ENCODE results near the gene CYP27B1. TPM values are rescaled to one million over a fixed set of nuclear protein-coding genes. Genes with fewer than 3 reads are reported as not detected.
"Not testable (repeated sequence)": the region's sequence is repeated elsewhere in the genome, so short reads cannot be mapped to it uniquely, and the experiment has no call there.

The CYP27B1 gene
- total RNA-seq, 1 experiment from 2014 or later: 27.5 TPM

DNA sequence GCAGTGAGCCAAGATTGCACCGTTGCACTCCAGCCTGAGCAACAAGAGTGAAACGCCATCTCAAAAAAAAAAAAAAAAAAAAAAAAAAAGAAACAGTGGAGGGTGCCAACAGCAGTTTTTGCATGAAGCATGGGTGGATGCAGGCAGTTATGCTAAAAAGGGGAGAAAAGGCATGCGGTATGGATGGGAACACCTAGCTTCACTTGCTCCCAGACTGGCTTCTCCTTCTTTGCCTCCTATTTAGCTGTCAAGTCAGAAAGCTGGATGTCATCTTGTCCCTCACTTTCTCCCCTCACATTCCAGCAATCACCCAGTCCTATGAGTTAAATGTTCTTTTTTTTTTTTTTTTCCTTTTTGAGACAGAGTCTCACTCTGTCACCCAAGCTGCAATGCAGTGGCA, 8.2 kb upstream of the CYP27B1 start:
- TF ChIP-seq, protein P1, sequence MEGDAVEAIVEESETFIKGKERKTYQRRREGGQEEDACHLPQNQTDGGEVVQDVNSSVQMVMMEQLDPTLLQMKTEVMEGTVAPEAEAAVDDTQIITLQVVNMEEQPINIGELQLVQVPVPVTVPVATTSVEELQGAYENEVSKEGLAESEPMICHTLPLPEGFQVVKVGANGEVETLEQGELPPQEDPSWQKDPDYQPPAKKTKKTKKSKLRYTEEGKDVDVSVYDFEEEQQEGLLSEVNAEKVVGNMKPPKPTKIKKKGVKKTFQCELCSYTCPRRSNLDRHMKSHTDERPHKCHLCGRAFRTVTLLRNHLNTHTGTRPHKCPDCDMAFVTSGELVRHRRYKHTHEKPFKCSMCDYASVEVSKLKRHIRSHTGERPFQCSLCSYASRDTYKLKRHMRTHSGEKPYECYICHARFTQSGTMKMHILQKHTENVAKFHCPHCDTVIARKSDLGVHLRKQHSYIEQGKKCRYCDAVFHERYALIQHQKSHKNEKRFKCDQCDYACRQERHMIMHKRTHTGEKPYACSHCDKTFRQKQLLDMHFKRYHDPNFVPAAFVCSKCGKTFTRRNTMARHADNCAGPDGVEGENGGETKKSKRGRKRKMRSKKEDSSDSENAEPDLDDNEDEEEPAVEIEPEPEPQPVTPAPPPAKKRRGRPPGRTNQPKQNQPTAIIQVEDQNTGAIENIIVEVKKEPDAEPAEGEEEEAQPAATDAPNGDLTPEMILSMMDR (IDR thresholded peaks at IDR 0.05; ENCODE audit: unreplicated experiment): no peak
- H3K4me3 Mint-ChIP-seq (ENCODE audit: unreplicated experiment): no peak overlapping the region
- DNase-seq (ENCODE audit: unreplicated experiment): no peak
- CTCF ChIA-PET: interaction anchor here (0.6 to 1.8 kb wide), 5 partner anchors 10 to 44 kb away, joined by 3 to 5 read pairs (median 3); partner anchors contain the start of gene AVIL
- no peaks in the 10 kb centered on the region for H3K9me3 Mint-ChIP-seq (ENCODE audit: unreplicated experiment)
- no peaks in the 10 kb centered on the region for H3K27me3 Mint-ChIP-seq (ENCODE audit: insufficient read depth, unreplicated experiment)
- no peak overlapping the region for H3K27ac Mint-ChIP-seq (ENCODE audit: low read depth, unreplicated experiment)
- peaks cover 12% of the 10 kb centered on the region for H3K36me3 Mint-ChIP-seq (ENCODE audit: insufficient read depth, unreplicated experiment)
- no TSS peak for BruUV-seq (replicated peaks)
- peaks cover 36% of the 10 kb centered on the region for H3K4me1 Mint-ChIP-seq (ENCODE audit: insufficient read depth, unreplicated experiment)
- POLR2A ChIA-PET: interaction anchor here (0.6 to 3.4 kb wide), 6 partner anchors 7 to 184 kb away, joined by 3 to 39 read pairs (median 3); partner anchors contain the start of genes PIP4K2C and TSFM
- intact Hi-C loops (cut with micrococcal nuclease): no loop called here

DNA sequence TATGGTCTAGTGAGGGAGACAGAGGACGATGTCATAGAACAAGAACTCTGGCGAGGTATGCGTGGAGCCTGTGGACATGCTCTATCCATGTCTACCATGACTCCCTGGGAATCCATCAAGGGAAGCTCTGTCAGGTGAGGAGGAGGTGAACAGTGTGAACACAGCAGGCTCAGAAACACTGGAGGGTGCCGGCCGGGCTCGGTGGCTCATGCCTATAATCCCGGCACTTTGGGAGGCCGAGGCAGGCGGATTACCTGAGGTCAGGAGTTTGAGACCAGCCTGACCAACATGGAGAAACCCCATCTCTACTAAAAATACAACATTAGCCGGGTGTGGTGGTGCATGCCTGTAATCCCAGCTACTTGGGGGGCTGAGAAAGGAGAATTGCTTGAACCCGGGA, 7.8 kb upstream of the CYP27B1 start:
- ChIA-PET POLR2A (interaction anchor here (0.6 to 3.4 kb wide), 7 partner anchors 7 to 183 kb away, joined by 3 to 39 read pairs (median 3); partner anchors contain the start of genes PIP4K2C and TSFM), CTCF (interaction anchor here (0.6 to 1.8 kb wide), 4 partner anchors 8 to 28 kb away, joined by 3 to 8 read pairs (median 4); partner anchors contain the start of gene TSFM)
- H3K27me3 Mint-ChIP-seq (ENCODE audit: insufficient read depth, unreplicated experiment); H3K9me3 Mint-ChIP-seq (ENCODE audit: unreplicated experiment); H3K4me3 Mint-ChIP-seq (ENCODE audit: unreplicated experiment); DNase-seq (ENCODE audit: unreplicated experiment); BruUV-seq (replicated peaks); intact Hi-C loops (cut with micrococcal nuclease); H3K27ac Mint-ChIP-seq (ENCODE audit: low read depth, unreplicated experiment): not testable (repeated sequence)
- H3K4me1 Mint-ChIP-seq (ENCODE audit: insufficient read depth, unreplicated experiment): peaks cover 37% of the 10 kb centered on the region
- H3K36me3 Mint-ChIP-seq (ENCODE audit: insufficient read depth, unreplicated experiment): peaks cover 12% of the 10 kb centered on the region

DNA sequence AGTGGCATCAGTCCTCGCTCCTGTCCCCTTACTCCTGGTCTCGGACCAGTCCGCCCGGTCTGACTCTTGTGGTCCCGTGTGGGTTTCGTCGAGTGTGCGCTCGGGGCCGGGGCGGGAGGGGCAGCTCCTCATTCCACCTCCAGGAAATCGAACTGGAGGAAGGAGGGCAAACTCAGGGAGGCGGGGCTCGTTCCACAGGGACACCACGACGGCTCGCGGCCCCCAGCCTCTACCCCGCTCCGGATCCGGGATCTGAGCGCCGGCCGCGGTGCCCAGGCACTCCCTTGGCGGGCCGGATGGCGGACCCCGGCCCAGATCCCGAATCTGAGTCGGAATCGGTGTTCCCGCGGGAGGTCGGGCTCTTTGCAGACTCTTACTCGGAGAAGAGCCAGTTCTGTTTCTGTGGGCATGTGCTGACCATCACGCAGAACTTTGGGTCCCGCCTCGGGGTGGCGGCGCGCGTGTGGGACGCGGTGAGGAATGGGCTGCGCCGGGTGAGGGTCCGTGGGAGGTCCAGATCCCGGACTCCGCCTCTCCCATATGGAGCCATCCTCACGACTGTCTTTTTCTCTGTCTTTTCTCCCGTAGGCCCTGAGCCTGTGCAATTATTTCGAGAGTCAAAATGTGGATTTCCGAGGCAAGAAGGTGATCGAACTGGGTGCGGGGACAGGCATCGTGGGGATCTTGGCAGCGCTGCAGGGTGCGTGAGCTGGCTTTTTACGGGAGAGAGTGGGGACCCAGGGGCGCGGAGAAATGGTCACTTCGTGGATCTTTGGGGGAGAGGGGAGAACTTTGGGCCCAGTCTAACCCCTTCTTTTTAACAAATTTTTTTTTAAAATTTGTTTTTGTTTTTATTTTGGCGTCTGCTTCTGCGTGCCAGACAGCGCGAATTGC, 5.8 kb upstream of the CYP27B1 start, which contains the start of gene EEF1AKMT3:
TSS of gene EEF1AKMT3 (plus strand) at position 186 of the 894 bp plus-strand sequence. CDS start at position 297, 111 bp downstream.
- TF ChIP-seq, protein P1 (IDR thresholded peaks at IDR 0.05; ENCODE audit: unreplicated experiment): no peak
- Mint-ChIP-seq H3K4me3 (ENCODE audit: unreplicated experiment) (peak within 1 kb of the TSS; percentile 99), H3K4me1 (ENCODE audit: insufficient read depth, unreplicated experiment) (peaks cover 33% of the 10 kb centered on the region), H3K36me3 (ENCODE audit: insufficient read depth, unreplicated experiment) (peaks cover 19% of the 10 kb centered on the region), H3K27ac (ENCODE audit: low read depth, unreplicated experiment) (peak within 1 kb of the TSS; percentile 100), H3K27me3 (ENCODE audit: insufficient read depth, unreplicated experiment) (no peaks in the 10 kb centered on the region), H3K9me3 (ENCODE audit: unreplicated experiment) (no peaks in the 10 kb centered on the region)
- no TSS peak for BruUV-seq (replicated peaks)
- ChIA-PET POLR2A (interaction anchor here (0.6 to 3.4 kb wide), 17 partner anchors 9 to 255 kb away, joined by 3 to 39 read pairs (median 4); partner anchors contain the start of genes CDK4, MARCHF9, TSFM and TSPAN31), CTCF (interaction anchor here (0.6 to 1.7 kb wide), 5 partner anchors 9 to 676 kb away, joined by 3 to 6 read pairs (median 4); partner anchors contain the start of gene TSFM)
- intact Hi-C loops (cut with micrococcal nuclease): no loop called here
- peak; percentile 66 for DNase-seq (ENCODE audit: unreplicated experiment)

DNA sequence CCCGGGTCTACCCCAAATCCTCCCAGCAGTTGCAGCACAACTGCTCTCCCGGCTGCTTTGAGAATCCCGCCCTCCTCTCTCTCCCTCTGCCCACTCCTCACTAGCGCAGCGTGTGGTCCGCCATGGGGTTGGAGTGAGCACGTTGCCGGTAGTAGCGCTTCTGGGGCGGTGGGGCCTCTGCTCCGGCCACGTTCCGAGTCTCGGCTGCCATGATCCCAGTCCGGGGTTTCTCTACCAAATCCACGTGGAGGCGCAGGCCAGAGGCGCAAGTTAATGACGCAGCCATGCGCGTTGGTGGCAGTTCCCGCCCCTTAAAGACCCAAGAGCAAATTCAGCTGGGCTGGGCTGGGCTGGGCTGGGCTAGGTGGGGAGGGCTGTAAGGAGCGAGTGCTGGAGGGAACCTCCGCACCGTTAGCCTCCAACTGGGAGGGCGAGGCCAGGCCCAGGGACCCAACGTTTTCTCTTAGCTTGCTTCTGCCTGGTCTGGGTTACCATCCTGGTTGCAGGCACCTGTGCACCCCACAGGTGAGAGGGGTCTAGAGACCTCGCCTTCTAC, 5.1 kb upstream of the CYP27B1 start, which contains the start of gene METTL1:
TSS of gene METTL1 (minus strand) at position 233 of the 556 bp plus-strand sequence. CDS start at position 211, 22 bp downstream.
- no peaks in the 10 kb centered on the region for H3K9me3 Mint-ChIP-seq (ENCODE audit: unreplicated experiment)
- ChIA-PET POLR2A (interaction anchor here (0.6 to 3.4 kb wide), 17 partner anchors 10 to 255 kb away, joined by 3 to 39 read pairs (median 4); partner anchors contain the start of genes CDK4, MARCHF9, TSFM and TSPAN31), CTCF (interaction anchor here (0.6 to 1.7 kb wide), 5 partner anchors 9 to 675 kb away, joined by 3 to 6 read pairs (median 4); partner anchors contain the start of gene TSFM)
- TF ChIP-seq, protein P1 (IDR thresholded peaks at IDR 0.05; ENCODE audit: unreplicated experiment): no peak
- peaks cover 13% of the 10 kb centered on the region for H3K36me3 Mint-ChIP-seq (ENCODE audit: insufficient read depth, unreplicated experiment)
- no peaks in the 10 kb centered on the region for H3K27me3 Mint-ChIP-seq (ENCODE audit: insufficient read depth, unreplicated experiment)
- DNase-seq (ENCODE audit: unreplicated experiment): peak; percentile 97
- intact Hi-C loops (cut with micrococcal nuclease): no loop called here
- H3K4me1 Mint-ChIP-seq (ENCODE audit: insufficient read depth, unreplicated experiment): peaks cover 33% of the 10 kb centered on the region
- no TSS peak for BruUV-seq (replicated peaks)
- peak within 1 kb of the TSS; percentile 100 for H3K27ac Mint-ChIP-seq (ENCODE audit: low read depth, unreplicated experiment)
- peak within 1 kb of the TSS; percentile 99 for H3K4me3 Mint-ChIP-seq (ENCODE audit: unreplicated experiment)

All from MCF 10A (cell line).